Neuronal stem cell (in vitro differentiated cells): ENCODE results near the gene ELMO1.
A peak's percentile ranks its signal among the peaks of the same experiment; 100 is the strongest.

ENCODE experiments used
- DNase-seq: peaks from one replicate; pipeline ENCODE4 v3.0.0-alpha.2; 2013; ENCODE audit warnings: low spot score
- H2AFZ ChIP-seq: one replicate; pipeline ENCODE4 v1.6.1; 2013; ENCODE audit warnings: mild to moderate bottlenecking, low read length, inconsistent platforms
- H2AK5ac ChIP-seq: 2 replicates; pipeline ENCODE4 v1.6.1; 2013; ENCODE audit warnings: low read depth, mild to moderate bottlenecking, inconsistent platforms, low read length, moderate library complexity, mixed read lengths
- H2BK120ac ChIP-seq: 2 replicates; pipeline ENCODE4 v1.6.1; 2013; ENCODE audit warnings: low read depth, mild to moderate bottlenecking, inconsistent platforms, low read length, moderate library complexity, mixed read lengths
- H2BK12ac ChIP-seq: one replicate; pipeline ENCODE4 v1.6.1; 2013; ENCODE audit warnings: low read length, inconsistent platforms
- H2BK15ac ChIP-seq: 2 replicates; pipeline ENCODE4 v1.6.1; 2013; ENCODE audit warnings: mild to moderate bottlenecking, low read length, inconsistent platforms, mixed read lengths
- H2BK5ac ChIP-seq: one replicate; pipeline ENCODE4 v1.6.1; 2013; ENCODE audit warnings: inconsistent platforms, mild to moderate bottlenecking, low read length, moderate library complexity
- H3K14ac ChIP-seq: one replicate; pipeline ENCODE4 v1.6.1; 2013; ENCODE audit warnings: low read length, inconsistent platforms
- H3K18ac ChIP-seq: 2 replicates; pipeline ENCODE4 v1.6.1; 2013; ENCODE audit warnings: low read length, inconsistent platforms
- H3K23ac ChIP-seq: 2 replicates; pipeline ENCODE4 v1.6.1; 2013; ENCODE audit warnings: low read depth, mild to moderate bottlenecking, mixed read lengths, low read length, inconsistent platforms; ENCODE audit not compliant: poor library complexity
- H3K27ac ChIP-seq: replicated peaks from 3 replicates; pipeline ENCODE4 v1.5.1; 2013; ENCODE audit warnings: low read length, inconsistent platforms
- H3K27me3 ChIP-seq, 3 experiments: 2 replicates each; pipeline ENCODE4 v1.6.1; 2013; ENCODE audit warnings: low read length in 3 of 3, mild to moderate bottlenecking in 2 of 3, inconsistent platforms in 1 of 3, low read depth in 1 of 3, mixed read lengths in 1 of 3, moderate library complexity in 1 of 3; ENCODE audit not compliant: control insufficient read depth in 3 of 3, insufficient read depth in 3 of 3
- H3K36me3 ChIP-seq, 2 donors: replicated peaks in 1 of 2; 2 replicates each; pipeline ENCODE4 v1.6.1; 2013; ENCODE audit warnings: low read length in 2 of 2; ENCODE audit not compliant: control insufficient read depth in 2 of 2, insufficient read depth in 2 of 2
- H3K4ac ChIP-seq: 2 replicates; pipeline ENCODE4 v1.6.1; 2013; ENCODE audit warnings: inconsistent platforms, mild to moderate bottlenecking, low read length, moderate library complexity
- H3K4me1 ChIP-seq, 2 donors: 1 replicate in 1 of 2; 2 replicates in 1 of 2; pipeline ENCODE4 v1.6.1; 2013; ENCODE audit warnings: low read length in 2 of 2, low read depth in 1 of 2; ENCODE audit not compliant: control insufficient read depth in 2 of 2, insufficient read depth in 1 of 2
- H3K4me2 ChIP-seq: one replicate; pipeline ENCODE4 v1.6.1; 2013; ENCODE audit warnings: mild to moderate bottlenecking, low read length, inconsistent platforms; ENCODE audit not compliant: insufficient read depth, poor library complexity, severe bottlenecking
- H3K4me3 ChIP-seq, 2 donors: 2 replicates each; pipeline ENCODE4 v1.5.1; 2013; ENCODE audit warnings: low read length in 2 of 2, mild to moderate bottlenecking in 2 of 2, inconsistent platforms in 1 of 2, moderate library complexity in 1 of 2
- H3K79me1 ChIP-seq: one replicate; pipeline ENCODE4 v1.6.1; 2013; ENCODE audit warnings: low read depth, mild to moderate bottlenecking, inconsistent platforms, low read length, moderate library complexity
- H3K9ac ChIP-seq: one replicate; pipeline ENCODE4 v1.6.1; 2013; ENCODE audit warnings: mild to moderate bottlenecking, low read depth, low read length, inconsistent platforms; ENCODE audit not compliant: poor library complexity
- H3K9me3 ChIP-seq, 2 donors: replicated peaks in 1 of 2; 2 replicates each; pipeline versions ENCODE3 to v1.6.1; 2013; ENCODE audit warnings: low read length in 2 of 2, mild to moderate bottlenecking in 2 of 2, inconsistent platforms in 1 of 2, low read depth in 1 of 2, mixed read lengths in 1 of 2, moderate library complexity in 1 of 2; ENCODE audit not compliant: control insufficient read depth in 2 of 2, insufficient read depth in 1 of 2
- H4K8ac ChIP-seq: one replicate; pipeline ENCODE4 v1.6.1; 2013; ENCODE audit warnings: low read depth, mild to moderate bottlenecking, inconsistent platforms, low read length, moderate library complexity
- H4K91ac ChIP-seq: one replicate; pipeline ENCODE4 v1.6.1; 2013; ENCODE audit warnings: low read length, low read depth, mild to moderate bottlenecking, inconsistent platforms; ENCODE audit not compliant: poor library complexity
- WGBS, 2 donors: extraction: QIAGEN DNeasy Blood & Tissue Kit; methylation state at CpG; one replicate each; pipeline ENCODE4 v1.1.7; 2013; ENCODE audit warnings: missing lambda C conversion rate in 2 of 2, mixed read lengths in 1 of 2; ENCODE audit not compliant: insufficient read length in 2 of 2, insufficient replicate concordance in 1 of 2; ENCODE audit errors: extremely low coverage in 2 of 2; 5-methylcytosine and 5-hydroxymethylcytosine counted together

The ELMO1 gene

GRCh38 chr7:37482505-37482904 lies 33.8 kb upstream of the ELMO1 start:
- Histone ChIP-seq H3K18ac (no peak overlapping the region), H2BK5ac (no peak overlapping the region), H4K8ac (no peak overlapping the region), H3K4me3 (no peak overlapping the region), H3K4ac (no peak overlapping the region), H3K9ac (no peak overlapping the region), H3K36me3 (no peaks in the 10 kb centered on the region), H2BK12ac (no peak overlapping the region), H3K4me1 (peaks cover 3 to 13% of the 10 kb centered on the region in 2 donors), H3K14ac (no peak overlapping the region), H3K27ac (no peak overlapping the region), H3K27me3 (no peaks in the 10 kb centered on the region), H3K23ac (no peak overlapping the region), H2BK15ac (no peak overlapping the region), H3K79me1 (no peaks in the 10 kb centered on the region), H2AFZ (no peak overlapping the region), H2AK5ac (no peak overlapping the region), H2BK120ac (no peak overlapping the region), H4K91ac (no peak overlapping the region), H3K4me2 (no peak overlapping the region), H3K9me3 (peaks cover 0 to 2% of the 10 kb centered on the region in 2 donors)
- WGBS, 2 donors: no CpG with 5 or more reads among the region's 1 CpG
- DNase-seq: no peak

GRCh38 chr7:37481722-37482288 lies 33.1 kb upstream of the ELMO1 start:
- H3K9ac ChIP-seq: no peak overlapping the region
- no peak for DNase-seq
- no peaks in the 10 kb centered on the region for H3K9me3 ChIP-seq
- H2AK5ac ChIP-seq: no peak overlapping the region
- WGBS, 2 donors: no CpG with 5 or more reads among the region's 5 CpGs
- H3K27me3 ChIP-seq: no peaks in the 10 kb centered on the region
- no peak overlapping the region for H3K27ac ChIP-seq
- H4K8ac ChIP-seq: no peak overlapping the region
- H3K14ac ChIP-seq: no peak overlapping the region
- H3K23ac ChIP-seq: no peak overlapping the region
- peaks cover 3 to 20% of the 10 kb centered on the region in 2 donors for H3K4me1 ChIP-seq
- no peak overlapping the region for H2BK120ac ChIP-seq
- H2AFZ ChIP-seq: no peak overlapping the region
- no peak overlapping the region for H3K18ac ChIP-seq
- no peaks in the 10 kb centered on the region for H3K79me1 ChIP-seq
- no peak overlapping the region for H2BK15ac ChIP-seq
- no peak overlapping the region for H2BK12ac ChIP-seq
- no peak overlapping the region for H3K4me2 ChIP-seq
- H4K91ac ChIP-seq: no peak overlapping the region
- no peak overlapping the region for H3K4me3 ChIP-seq
- H2BK5ac ChIP-seq: no peak overlapping the region
- no peak overlapping the region for H3K4ac ChIP-seq
- H3K36me3 ChIP-seq: no peaks in the 10 kb centered on the region

GRCh38 chr7:37481154-37481553 lies 32.5 kb upstream of the ELMO1 start:
- H3K27ac ChIP-seq: no peak overlapping the region
- H3K18ac ChIP-seq: no peak overlapping the region
- peak overlapping the region; percentile 19 for H2AFZ ChIP-seq
- no peak overlapping the region for H3K9ac ChIP-seq
- H2BK12ac ChIP-seq: no peak overlapping the region
- H3K27me3 ChIP-seq: no peaks in the 10 kb centered on the region
- no peak overlapping the region for H2BK15ac ChIP-seq
- H3K14ac ChIP-seq: no peak overlapping the region
- no CpG with 5 or more reads among the region's 5 CpGs for WGBS, 2 donors
- no peak for DNase-seq
- no peak overlapping the region for H2BK5ac ChIP-seq
- no peak overlapping the region for H2AK5ac ChIP-seq
- H3K79me1 ChIP-seq: no peaks in the 10 kb centered on the region
- no peak overlapping the region for H3K4me3 ChIP-seq
- H3K4ac ChIP-seq: no peak overlapping the region
- H4K8ac ChIP-seq: no peak overlapping the region
- H3K4me1 ChIP-seq: peaks cover 3 to 23% of the 10 kb centered on the region in 2 donors
- no peak overlapping the region for H4K91ac ChIP-seq
- H3K36me3 ChIP-seq: no peaks in the 10 kb centered on the region
- no peak overlapping the region for H3K23ac ChIP-seq
- H3K4me2 ChIP-seq: no peak overlapping the region
- no peak overlapping the region for H2BK120ac ChIP-seq
- no peaks in the 10 kb centered on the region for H3K9me3 ChIP-seq

- no peak overlapping the region for H2BK120ac ChIP-seq
- H3K36me3 ChIP-seq: no peaks in the 10 kb centered on the region
- no peak overlapping the region for H3K18ac ChIP-seq
- no peak overlapping the region for H3K4me2 ChIP-seq
- no peak overlapping the region for H3K9ac ChIP-seq
- no peak overlapping the region for H3K23ac ChIP-seq
- H2BK12ac ChIP-seq: no peak overlapping the region
- H2BK5ac ChIP-seq: no peak overlapping the region
- H3K4me3 ChIP-seq: no peak overlapping the region
- H3K4me1 ChIP-seq: peaks cover 3 to 23% of the 10 kb centered on the region in 2 donors
- H2AFZ ChIP-seq: peak overlapping the region; percentile 19
- H3K4ac ChIP-seq: no peak overlapping the region
- no CpG with 5 or more reads among the region's 11 CpGs for WGBS, 2 donors
- no peak for DNase-seq
- no peak overlapping the region for H2AK5ac ChIP-seq
- no peaks in the 10 kb centered on the region for H3K27me3 ChIP-seq
- no peaks in the 10 kb centered on the region for H3K9me3 ChIP-seq
- H2BK15ac ChIP-seq: no peak overlapping the region
- H3K14ac ChIP-seq: no peak overlapping the region
- no peak overlapping the region for H4K91ac ChIP-seq
- H3K27ac ChIP-seq: no peak overlapping the region
- H3K79me1 ChIP-seq: no peaks in the 10 kb centered on the region
- H4K8ac ChIP-seq: no peak overlapping the region
Measured at GRCh38 chr7:37480041-37481031, 31.7 kb upstream of the ELMO1 start.
